GM19025 (cell line): ENCODE measurements around the gene PSMD13.
"Not testable (repeated sequence)": the region's sequence is repeated elsewhere in the genome, so short reads cannot be mapped to it uniquely, and the experiment has no call there.

ENCODE experiments used
- ATAC-seq: cut with Tn5 transposase; IDR thresholded peaks from one replicate; pipeline ENCODE4 v1.9.1; 2021; ENCODE audit warnings: mild to moderate bottlenecking, low read depth, moderate library complexity; ENCODE audit not compliant: unreplicated experiment

PSMD13 gene

GRCh38 chr11:285021-285893 is 48.5 kb downstream of the PSMD13 start:
- ATAC-seq = no peak

DNA sequence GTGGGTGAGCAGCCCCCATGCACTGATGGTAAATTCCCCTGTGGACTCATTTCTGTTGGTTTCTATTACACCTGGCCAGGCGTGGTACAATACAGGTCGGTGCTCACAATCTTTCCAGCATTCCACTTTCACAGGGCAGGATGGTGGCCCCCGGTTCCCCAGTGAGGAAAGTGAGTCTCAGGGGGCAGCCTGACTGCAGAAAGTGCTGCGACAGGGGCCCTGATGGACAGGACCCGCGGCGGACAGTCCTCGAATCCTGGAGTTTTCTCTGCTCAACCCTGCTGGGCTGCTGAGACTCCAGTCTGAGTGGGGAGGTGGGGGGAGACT is 49.1 kb downstream of the PSMD13 start:
- ATAC-seq = no peak

- ATAC-seq = not testable (repeated sequence)
These were observed 50.4 kb downstream of the PSMD13 start for GRCh38 chr11:286977-287820.

DNA sequence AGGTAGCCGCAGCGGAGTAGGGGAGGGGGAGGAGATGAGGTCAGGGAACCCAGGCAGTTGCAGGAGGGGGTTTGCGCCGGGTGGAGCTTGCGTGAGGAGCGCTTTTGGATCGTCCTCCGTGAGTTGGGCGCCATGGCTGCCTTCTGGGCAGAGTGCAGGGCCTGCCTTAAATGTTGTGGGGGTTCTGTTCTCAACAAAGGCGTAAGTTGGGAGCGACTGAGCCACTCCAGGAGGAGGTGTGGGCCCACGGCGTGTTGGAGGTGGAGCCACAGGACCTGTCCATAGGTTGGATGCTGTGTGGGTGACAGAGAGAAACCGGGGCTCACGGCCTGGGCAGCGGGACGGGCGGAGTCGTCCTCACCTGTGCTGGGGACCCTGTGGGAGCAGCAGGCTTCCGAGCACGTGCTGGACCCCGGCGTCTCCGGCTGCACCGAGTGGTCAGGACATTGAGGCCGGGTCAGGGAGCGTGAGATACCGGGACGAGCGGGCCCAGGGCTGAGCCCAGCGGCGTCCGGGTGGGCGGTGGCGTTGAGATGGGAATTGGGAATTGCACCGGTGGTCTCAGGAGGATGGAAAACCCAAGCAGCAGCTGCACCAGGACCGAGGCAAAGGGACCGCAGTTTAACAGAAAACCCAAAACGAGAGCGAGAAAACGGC is 51.2 kb downstream of the PSMD13 start:
- no peak for ATAC-seq

DNA sequence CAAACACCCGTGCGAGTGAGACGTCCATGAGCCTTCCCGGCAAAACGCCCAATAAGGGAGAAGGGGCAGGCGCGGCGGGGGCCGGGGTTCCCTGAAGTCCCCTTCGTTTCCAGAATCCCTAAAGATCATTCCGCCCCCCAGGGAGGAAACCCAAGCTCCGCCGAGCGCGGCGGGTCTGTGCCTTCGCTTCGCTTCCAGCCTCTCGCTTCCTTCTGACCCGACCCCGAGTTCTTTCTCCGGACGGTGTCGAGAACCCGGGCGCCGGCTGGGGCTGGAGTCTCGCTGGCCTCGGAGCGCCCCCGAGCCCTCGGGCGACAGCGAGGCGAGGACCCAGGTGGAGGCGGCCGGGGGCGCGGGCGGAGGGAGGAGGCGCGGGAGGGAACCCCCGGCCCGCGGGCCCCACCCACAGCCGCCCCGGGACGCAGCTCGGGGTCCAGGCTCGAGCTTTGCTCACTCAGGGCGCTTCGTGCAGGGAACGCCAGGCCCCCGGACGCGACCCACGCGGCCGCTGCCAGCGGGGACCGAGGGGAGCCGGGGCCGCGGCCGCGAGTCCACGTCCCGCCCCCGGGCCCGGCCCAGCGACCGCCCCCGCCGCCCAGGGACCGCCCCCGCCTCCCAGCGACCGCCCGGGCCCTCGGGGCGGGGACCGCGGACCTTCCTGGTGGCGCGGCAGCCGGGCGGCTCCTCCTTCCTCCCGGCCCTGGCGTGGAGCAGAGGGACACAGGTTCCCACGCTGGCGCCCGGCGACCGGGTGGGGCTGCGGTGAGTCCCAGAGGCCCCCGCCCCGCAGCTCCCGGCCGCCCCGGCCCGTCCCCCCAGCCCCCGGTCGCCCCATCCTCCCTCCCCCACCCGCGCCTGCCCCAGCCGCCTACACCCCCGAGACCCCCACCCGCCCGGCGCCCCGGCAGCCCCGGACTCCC is 52.0 kb downstream of the PSMD13 start, which contains the start of gene PGGHG:
Gene PGGHG (plus strand): TSS at position 649 of the 920 bp plus-strand sequence. CDS start 691 bp downstream, outside the sequence.
- no peak for ATAC-seq

- no peak for ATAC-seq
These were observed 52.6 kb downstream of the PSMD13 start for GRCh38 chr11:289398-289711.

DNA sequence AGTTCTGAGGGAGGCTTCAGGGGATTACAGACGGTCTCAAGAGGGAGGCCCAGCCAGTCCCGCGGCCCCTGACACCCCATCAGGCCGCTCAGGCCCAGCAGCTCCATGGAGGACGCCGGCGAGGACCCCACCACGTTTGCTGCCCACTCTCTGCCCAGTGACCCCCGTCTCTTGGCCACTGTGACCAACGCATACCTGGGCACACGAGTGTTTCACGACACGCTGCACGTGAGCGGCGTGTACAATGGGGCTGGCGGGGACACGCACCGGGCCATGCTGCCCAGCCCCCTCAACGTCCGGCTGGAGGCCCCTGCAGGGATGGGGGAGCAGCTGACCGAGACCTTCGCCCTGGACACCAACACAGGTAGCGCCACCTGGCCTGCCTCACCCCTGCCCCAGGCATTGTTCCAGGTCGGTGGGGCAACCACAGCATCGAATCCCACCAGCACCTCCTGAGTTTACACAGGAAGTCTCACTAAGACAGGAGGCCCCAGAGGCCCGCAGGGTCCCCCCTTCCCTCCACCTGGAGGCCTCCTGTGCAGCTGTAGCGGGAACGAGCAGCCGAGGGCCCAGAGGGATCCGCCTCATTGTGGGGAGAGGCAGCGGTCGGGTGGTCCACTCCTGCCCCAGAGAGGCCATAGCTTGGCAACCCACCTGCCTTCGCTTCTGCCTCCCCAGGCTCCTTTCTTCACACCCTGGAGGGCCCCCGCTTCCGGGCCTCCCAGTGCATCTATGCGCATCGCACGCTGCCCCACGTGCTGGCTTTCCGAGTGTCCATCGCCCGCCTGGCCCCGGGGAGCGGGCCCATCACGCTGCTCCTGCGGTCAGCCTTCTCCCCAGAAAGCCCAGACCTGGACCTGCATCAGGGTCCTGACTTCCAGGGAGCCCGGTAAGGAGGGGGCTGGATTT is 53.2 kb downstream of the PSMD13 start:
- ATAC-seq = no peak

- ATAC-seq = no peak
These were observed 54.0 kb downstream of the PSMD13 start for GRCh38 chr11:290621-291231.

- ATAC-seq = no peak
These were observed 54.8 kb downstream of the PSMD13 start for GRCh38 chr11:291281-292210.

- no peak for ATAC-seq
These were observed 55.7 kb downstream of the PSMD13 start for GRCh38 chr11:292211-293121.

- ATAC-seq = no peak
These were observed 56.6 kb downstream of the PSMD13 start for GRCh38 chr11:293271-293851.

DNA sequence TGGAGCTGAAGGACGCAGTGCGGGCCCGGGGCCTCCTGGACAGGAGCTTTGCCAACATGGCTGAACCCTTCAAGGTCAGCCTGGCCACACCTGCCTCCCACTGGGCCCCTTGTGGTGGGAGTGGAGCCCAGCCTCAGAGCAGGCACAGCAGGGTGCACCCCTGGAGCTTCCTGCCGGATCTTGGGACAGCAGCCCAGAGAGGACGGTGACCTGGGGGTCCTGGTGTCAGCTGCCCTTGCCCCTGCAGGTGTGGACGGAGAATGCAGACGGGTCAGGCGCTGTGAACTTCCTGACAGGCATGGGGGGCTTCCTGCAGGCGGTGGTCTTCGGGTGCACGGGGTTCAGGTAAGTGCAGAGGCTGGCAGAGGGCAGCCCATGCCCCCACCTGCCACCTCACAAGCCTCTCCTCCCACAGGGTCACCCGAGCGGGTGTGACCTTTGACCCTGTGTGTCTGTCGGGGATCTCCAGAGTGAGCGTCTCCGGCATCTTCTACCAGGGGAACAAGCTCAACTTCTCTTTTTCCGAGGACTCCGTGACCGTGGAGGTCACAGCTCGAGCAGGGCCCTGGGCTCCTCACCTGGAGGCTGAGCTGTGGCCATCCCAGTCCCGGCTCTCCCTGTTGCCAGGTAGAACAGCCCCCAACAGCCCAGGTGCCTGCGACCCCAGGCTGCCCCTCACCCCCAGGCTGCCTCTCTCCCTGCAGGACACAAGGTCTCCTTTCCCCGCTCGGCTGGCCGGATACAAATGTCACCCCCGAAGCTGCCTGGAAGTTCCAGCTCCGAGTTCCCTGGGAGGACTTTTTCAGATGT is 57.3 kb downstream of the PSMD13 start:
- no peak for ATAC-seq

- no peak for ATAC-seq
These were observed 58.0 kb downstream of the PSMD13 start for GRCh38 chr11:294780-295179.

DNA sequence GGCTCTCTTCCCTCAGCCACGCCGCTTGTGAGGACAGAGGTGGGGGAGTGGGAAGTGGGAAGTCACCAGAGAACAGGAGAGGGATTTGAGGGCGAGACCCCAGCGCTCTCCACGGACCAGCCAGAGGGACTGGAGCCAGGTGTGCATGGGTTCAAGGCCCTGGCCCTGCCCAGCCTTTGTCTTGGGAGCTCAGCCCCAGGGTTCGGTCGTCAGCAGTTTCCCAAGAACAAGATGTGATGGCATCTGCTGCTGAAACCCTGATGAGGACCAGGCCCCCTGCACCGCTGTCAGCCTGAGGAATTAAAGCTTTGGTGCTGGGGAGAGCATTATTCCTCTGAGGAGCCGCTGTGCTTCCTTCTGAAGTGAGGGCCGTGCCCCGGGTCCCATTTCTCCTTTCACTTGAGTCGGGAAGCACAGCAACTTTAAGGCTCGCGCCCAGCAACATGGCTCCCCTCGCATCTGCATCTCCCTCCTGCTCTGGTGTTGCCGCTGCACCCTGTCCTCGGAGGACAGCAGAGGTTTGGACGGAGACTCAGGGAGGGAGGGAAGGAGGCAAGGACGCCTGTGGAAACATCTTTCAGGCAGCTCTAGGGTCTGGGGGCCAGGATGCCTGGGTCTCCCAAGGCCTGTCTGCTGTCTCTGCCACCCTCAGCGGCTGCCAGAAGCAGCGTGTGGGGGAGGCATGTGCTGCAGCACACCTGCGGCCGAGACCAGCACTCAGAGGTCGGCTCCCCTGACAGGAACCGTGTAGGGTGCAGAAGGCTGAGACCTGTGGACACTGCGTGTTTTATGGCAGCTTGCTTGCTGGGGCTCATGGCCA is 58.8 kb downstream of the PSMD13 start:
- no peak for ATAC-seq
